GM19463 (cell line): ENCODE measurements around the gene FITM1.

Experiments
- ATAC-seq: cut with Tn5 transposase; IDR thresholded peaks from one replicate; pipeline ENCODE4 v1.9.1; 2021; ENCODE audit warnings: mild to moderate bottlenecking, moderate library complexity; ENCODE audit not compliant: unreplicated experiment

The FITM1 gene

GRCh38 chr14:24138396-24139271 is 8.2 kb downstream of the FITM1 start:
- no peak for ATAC-seq

- ATAC-seq = no peak
These were observed 8.9 kb downstream of the FITM1 start for GRCh38 chr14:24139272-24139934.

GRCh38 chr14:24141097-24141880 is 10.8 kb downstream of the FITM1 start, which contains the start of gene EMC9:
TSS of gene EMC9 (minus strand) at chr14:24141591. CDS start at chr14:24141304, 287 bp downstream.
- peak; percentile 87 for ATAC-seq

- ATAC-seq = no peak
These were observed 13.1 kb downstream of the FITM1 start for GRCh38 chr14:24143511-24143910.

- ATAC-seq = no peak
These were observed 14.0 kb downstream of the FITM1 start for GRCh38 chr14:24144451-24144850.

GRCh38 chr14:24145219-24145618 is 14.8 kb downstream of the FITM1 start:
- ATAC-seq = no peak

GRCh38 chr14:24145690-24146452 is 15.4 kb downstream of the FITM1 start:
- ATAC-seq = no peak

GRCh38 chr14:24146453-24146977 is 16.1 kb downstream of the FITM1 start, which contains the start of gene PSME2:
TSS of gene PSME2 (minus strand) at chr14:24146610. CDS start at chr14:24146581, 29 bp downstream.
- ATAC-seq = peak; percentile 62

- peak; percentile 83 for ATAC-seq
These were observed 16.7 kb downstream of the FITM1 start, which contains the start of gene RNF31 for GRCh38 chr14:24146978-24147760. TSS of gene RNF31 (plus strand) at chr14:24147498. CDS start at chr14:24147699, 201 bp downstream.

- no peak for ATAC-seq
These were observed 17.4 kb downstream of the FITM1 start for GRCh38 chr14:24147761-24148428.

- no peak for ATAC-seq
These were observed 19.0 kb downstream of the FITM1 start for GRCh38 chr14:24149302-24149969.

- no peak for ATAC-seq
These were observed 19.6 kb downstream of the FITM1 start for GRCh38 chr14:24150061-24150460.

- ATAC-seq = no peak
These were observed 20.1 kb downstream of the FITM1 start for GRCh38 chr14:24150567-24150966.

- no peak for ATAC-seq
These were observed 20.5 kb downstream of the FITM1 start for GRCh38 chr14:24150993-24151392.

- no peak for ATAC-seq
These were observed 21.1 kb downstream of the FITM1 start for GRCh38 chr14:24151404-24152080.

- ATAC-seq = no peak
These were observed 24.6 kb downstream of the FITM1 start for GRCh38 chr14:24155100-24155499.

- no peak for ATAC-seq
These were observed 26.4 kb downstream of the FITM1 start for GRCh38 chr14:24156840-24157239.

- ATAC-seq = no peak
These were observed 26.9 kb downstream of the FITM1 start for GRCh38 chr14:24157331-24157730.
